DOHH2 (cell line): ENCODE data around the gene IGF2BP2.

ENCODE experiments used
- CTCF ChIP-seq: fragments of 200-600 bp; sonication (generic); IDR thresholded peaks from one replicate; pipeline ENCODE4 v1.5.1; 2014; ENCODE audit warnings: antibody characterized with exemption, mild to moderate bottlenecking, low read depth, low read length; ENCODE audit not compliant: poor library complexity, severe bottlenecking
- EZH2phosphoT487 ChIP-seq: fragments of 200-600 bp; sonication (generic); IDR thresholded peaks from 2 replicates; pipeline ENCODE4 v1.6.1; 2017; ENCODE audit warnings: borderline replicate concordance, mild to moderate bottlenecking, antibody characterized with exemption, low read length, moderate library complexity, mixed read lengths

- TF ChIP-seq CTCF = no peak
- no peak for TF ChIP-seq EZH2phosphoT487
Observed at GRCh38 chr3:185630182-185630622, 194.6 kb downstream of the IGF2BP2 start.
